HG02840 (cell line): ENCODE results near the gene UPK2.
"Not testable (repeated sequence)": the region's sequence is repeated elsewhere in the genome, so short reads cannot be mapped to it uniquely, and the experiment has no call there.

ENCODE experiments used
- ATAC-seq: cut with Tn5 transposase; IDR thresholded peaks from one replicate; pipeline ENCODE4 v1.9.1; 2021; ENCODE audit warnings: mild to moderate bottlenecking, moderate library complexity, moderate number of reproducible peaks; ENCODE audit not compliant: unreplicated experiment, low FRiP score

UPK2 gene

DNA sequence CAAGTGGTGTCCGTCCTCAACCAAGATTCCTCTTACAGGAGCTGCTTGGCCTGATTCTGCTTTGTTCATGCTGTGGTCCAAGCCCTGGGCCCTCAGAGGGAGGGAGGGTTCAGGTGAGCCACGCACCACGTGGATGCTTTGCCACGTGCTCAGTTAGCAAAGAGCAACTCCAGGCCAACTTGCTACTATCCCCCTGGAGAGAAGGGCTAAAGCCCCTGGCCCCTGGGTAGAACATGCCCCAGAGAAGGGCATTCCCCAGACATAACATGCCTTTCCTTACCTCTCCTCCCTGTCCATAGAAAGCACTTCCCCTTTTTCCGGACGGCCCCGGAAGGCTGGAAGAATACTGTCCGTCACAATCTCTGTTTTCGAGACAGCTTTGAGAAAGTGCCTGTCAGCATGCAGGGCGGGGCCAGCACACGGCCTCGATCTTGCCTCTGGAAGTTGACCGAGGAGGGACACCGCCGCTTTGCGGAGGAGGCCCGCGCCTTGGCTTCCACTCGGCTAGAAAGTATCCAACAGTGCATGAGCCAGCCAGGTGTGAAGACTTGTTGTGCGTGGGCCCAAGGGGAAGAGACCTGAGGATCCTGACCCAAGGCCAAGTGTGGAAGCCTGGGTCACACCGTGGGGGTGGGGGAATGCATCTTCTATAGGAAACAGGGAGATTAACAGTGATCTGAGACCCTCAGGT lies 24.2 kb downstream of the UPK2 start:
- ATAC-seq, result no peak

- not testable (repeated sequence) for ATAC-seq
Measured at GRCh38 chr11:118984337-118984736, 28.2 kb downstream of the UPK2 start.

GRCh38 chr11:118984825-118985224 lies 28.7 kb downstream of the UPK2 start:
- no peak for ATAC-seq

- ATAC-seq, result no peak
Measured at GRCh38 chr11:118988280-118988679, 32.2 kb downstream of the UPK2 start.

GRCh38 chr11:118991486-118992038 lies 35.5 kb downstream of the UPK2 start:
- not testable (repeated sequence) for ATAC-seq

- no peak for ATAC-seq
Measured at GRCh38 chr11:118996926-118997626, 41.0 kb downstream of the UPK2 start.

DNA sequence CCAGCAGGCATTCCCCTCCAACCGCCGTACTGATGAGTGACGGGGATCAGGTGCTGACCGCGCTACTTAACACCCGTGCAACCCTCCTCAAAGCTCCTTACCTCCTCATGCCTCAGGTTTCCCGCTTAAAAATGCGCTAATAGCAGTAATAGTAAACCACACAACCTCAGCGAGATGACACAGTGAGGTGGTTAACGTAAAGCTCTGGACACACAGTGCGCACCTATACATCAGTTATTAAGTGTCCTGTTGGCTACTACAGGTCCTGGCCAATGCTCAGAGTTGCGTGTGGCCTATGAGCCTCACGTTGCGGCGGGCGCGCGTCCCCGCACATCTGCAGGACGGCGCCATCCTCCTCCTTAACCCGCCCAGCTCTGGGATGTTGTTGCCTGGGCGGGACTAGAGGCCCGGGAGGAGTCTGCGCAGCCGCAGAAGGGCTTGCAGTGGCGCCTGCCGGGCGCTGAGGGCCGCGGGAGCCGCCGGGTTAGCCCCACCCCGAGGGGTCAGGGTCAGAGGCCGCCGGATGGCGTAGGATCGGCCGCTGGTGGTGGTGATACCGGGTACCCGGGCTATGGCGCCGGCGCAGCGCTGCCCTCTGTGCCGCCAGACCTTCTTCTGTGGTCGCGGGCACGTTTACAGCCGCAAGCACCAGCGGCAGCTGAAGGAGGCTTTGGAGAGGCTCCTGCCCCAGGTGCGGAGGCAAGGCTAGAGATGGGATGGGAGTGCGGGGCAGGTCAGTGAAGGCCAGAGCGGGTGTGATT lies 41.7 kb downstream of the UPK2 start, which contains the start of gene CENATAC:
Gene CENATAC, plus strand, starts transcription at position 512 of the 761 bp plus-strand sequence. Its CDS starts 60 bp downstream, at position 572.
- peak; percentile 88 for ATAC-seq

DNA sequence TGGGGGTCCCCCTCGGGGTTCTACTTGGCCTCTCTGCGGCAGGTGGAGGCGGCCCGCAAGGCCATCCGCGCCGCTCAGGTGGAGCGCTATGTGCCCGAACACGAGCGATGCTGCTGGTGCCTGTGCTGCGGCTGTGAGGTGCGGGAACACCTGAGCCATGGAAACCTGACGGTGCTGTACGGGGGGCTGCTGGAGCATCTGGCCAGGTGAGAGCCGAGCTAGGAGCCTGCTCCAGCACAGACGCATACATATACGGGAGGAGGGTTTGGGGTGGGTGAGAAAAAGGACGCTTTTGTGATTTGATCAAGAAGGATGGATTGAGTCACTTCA lies 42.3 kb downstream of the UPK2 start:
- ATAC-seq, result peak; percentile 19

- ATAC-seq, result no peak
Measured at GRCh38 chr11:118998822-118999221, 42.7 kb downstream of the UPK2 start.

GRCh38 chr11:119000906-119001305 lies 44.8 kb downstream of the UPK2 start:
- no peak for ATAC-seq

DNA sequence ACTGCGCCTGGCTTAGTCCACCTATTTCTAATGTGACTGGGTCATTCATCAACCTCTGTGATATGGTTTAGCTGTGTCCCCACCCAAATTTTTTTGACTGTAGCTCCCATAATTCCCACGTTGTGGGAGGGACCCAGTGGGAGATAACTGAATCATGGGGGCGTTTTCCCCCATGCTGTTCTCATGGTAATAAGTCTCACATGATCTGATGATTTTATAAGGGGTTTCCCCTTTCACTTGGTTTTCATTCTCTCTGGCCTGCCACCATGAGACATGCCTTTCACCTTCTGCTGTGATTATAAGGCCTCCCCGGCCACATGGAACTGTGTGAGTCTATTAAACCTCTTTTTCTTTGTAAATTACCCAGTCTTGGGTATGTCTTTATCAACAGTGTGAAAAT lies 50.6 kb downstream of the UPK2 start:
- ATAC-seq, result no peak
